Measurements from ENCODE around the gene CEP104. TPM values are rescaled to one million over a fixed set of nuclear protein-coding genes. Genes with fewer than 3 reads are reported as not detected.
A peak's percentile ranks its signal among the peaks of the same experiment; 100 is the strongest.

Gene CEP104
- polyA plus RNA-seq, 1 donor (not counting 4 experiments of a cell fraction or from before 2014, with no cell fraction given) = 35.7 TPM

GRCh38 chr1:3900150-3900968 is 43.3 kb upstream of the CEP104 start, which contains the start of gene C1orf174:
Gene C1orf174 (minus strand): TSS chr1:3900272. CDS start chr1:3900186, 86 bp downstream.
- Histone ChIP-seq H3K36me3 (ENCODE audit: control insufficient read depth in 2 of 2, extremely low read depth in 1 of 2, insufficient read depth in 2 of 2, low read length in 2 of 2) (peaks cover 0 to 2% of the 10 kb centered on the region in 2 experiments), H2AFZ (ENCODE audit: control insufficient read depth, low read length) (peak within 1 kb of the TSS; percentile 97), H3K4me1 (ENCODE audit: control insufficient read depth, extremely low read depth, insufficient read depth, low read length) (peaks cover 3% of the 10 kb centered on the region), H3K9me3 (ENCODE audit: control insufficient read depth, low read depth, low read length) (no peaks in the 10 kb centered on the region), H3K79me2 (ENCODE audit: control insufficient read depth, insufficient read depth, low read length) (peaks cover 47% of the 10 kb centered on the region), H3K27me3 (ENCODE audit: control insufficient read depth, extremely low read depth, insufficient read depth, low read length) (no peaks in the 10 kb centered on the region), H4K20me1 (ENCODE audit: control insufficient read depth, extremely low read depth, insufficient read depth, low read length) (peaks cover 10% of the 10 kb centered on the region), H3K4me3 (ENCODE audit: control insufficient read depth in 2 of 3, extremely low read depth in 1 of 3, insufficient read depth in 2 of 3, low read depth in 1 of 3, low read length in 3 of 3) (peak within 1 kb of the TSS; percentile 66 to 97 (median 73)), H3K9ac (ENCODE audit: control insufficient read depth, extremely low read depth, insufficient read depth, low read length) (peak within 1 kb of the TSS; percentile 86), H3K4me2 (ENCODE audit: control insufficient read depth, extremely low read depth, insufficient read depth, low read depth, low read length) (peak within 1 kb of the TSS; percentile 90), H3K27ac (ENCODE audit: control insufficient read depth, insufficient read depth, low read length) (peak within 1 kb of the TSS; percentile 84), H3K9me1 (ENCODE audit: control insufficient read depth, extremely low read depth, insufficient read depth, low read length) (no peaks in the 10 kb centered on the region)
- TF ChIP-seq, protein P1, sequence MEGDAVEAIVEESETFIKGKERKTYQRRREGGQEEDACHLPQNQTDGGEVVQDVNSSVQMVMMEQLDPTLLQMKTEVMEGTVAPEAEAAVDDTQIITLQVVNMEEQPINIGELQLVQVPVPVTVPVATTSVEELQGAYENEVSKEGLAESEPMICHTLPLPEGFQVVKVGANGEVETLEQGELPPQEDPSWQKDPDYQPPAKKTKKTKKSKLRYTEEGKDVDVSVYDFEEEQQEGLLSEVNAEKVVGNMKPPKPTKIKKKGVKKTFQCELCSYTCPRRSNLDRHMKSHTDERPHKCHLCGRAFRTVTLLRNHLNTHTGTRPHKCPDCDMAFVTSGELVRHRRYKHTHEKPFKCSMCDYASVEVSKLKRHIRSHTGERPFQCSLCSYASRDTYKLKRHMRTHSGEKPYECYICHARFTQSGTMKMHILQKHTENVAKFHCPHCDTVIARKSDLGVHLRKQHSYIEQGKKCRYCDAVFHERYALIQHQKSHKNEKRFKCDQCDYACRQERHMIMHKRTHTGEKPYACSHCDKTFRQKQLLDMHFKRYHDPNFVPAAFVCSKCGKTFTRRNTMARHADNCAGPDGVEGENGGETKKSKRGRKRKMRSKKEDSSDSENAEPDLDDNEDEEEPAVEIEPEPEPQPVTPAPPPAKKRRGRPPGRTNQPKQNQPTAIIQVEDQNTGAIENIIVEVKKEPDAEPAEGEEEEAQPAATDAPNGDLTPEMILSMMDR (optimal IDR thresholded peaks at IDR 0.05 in 1 of 3, IDR thresholded peaks at IDR 0.05 in 1 of 3, conservative IDR thresholded peaks at IDR 0.05 in 1 of 3; ENCODE audit: extremely low read depth in 1 of 3, insufficient read depth in 2 of 3, low read length in 3 of 3) = no peak
- TF ChIP-seq EZH2 (IDR thresholded peaks at IDR 0.05; ENCODE audit: low read length) = no peak
- dilution Hi-C loops (cut with MboI; ENCODE audit: extremely low pct_ligation_motif_present, low sequenced_read_pairs) = no loop called here
- DNase-seq (ENCODE audit: low read depth, low spot score) (peak; percentile 71), FAIRE-seq (peak; percentile 67)

GRCh38 chr1:3899754-3900149 is 42.7 kb upstream of the CEP104 start:
- Histone ChIP-seq H2AFZ (ENCODE audit: control insufficient read depth, low read length) (peak overlapping the region; percentile 72), H3K79me2 (ENCODE audit: control insufficient read depth, insufficient read depth, low read length) (peaks cover 53% of the 10 kb centered on the region)
- DNase-seq (ENCODE audit: low read depth, low spot score) = no peak

More at GRCh38 chr1:3899754-3900149, 42.7 kb upstream of the CEP104 start:
- no peaks in the 10 kb centered on the region for H3K9me1 ChIP-seq (ENCODE audit: control insufficient read depth, extremely low read depth, insufficient read depth, low read length)
- H3K27me3 ChIP-seq (ENCODE audit: control insufficient read depth, extremely low read depth, insufficient read depth, low read length) = no peaks in the 10 kb centered on the region
- H3K36me3 ChIP-seq (ENCODE audit: control insufficient read depth in 2 of 2, extremely low read depth in 1 of 2, insufficient read depth in 2 of 2, low read length in 2 of 2) = peaks cover 2% of the 10 kb centered on the region in 2 experiments
- peak overlapping the region; percentile 66 to 97 (median 73) for H3K4me3 ChIP-seq (ENCODE audit: control insufficient read depth in 2 of 3, extremely low read depth in 1 of 3, insufficient read depth in 2 of 3, low read depth in 1 of 3, low read length in 3 of 3)
- peaks cover 3% of the 10 kb centered on the region for H3K4me1 ChIP-seq (ENCODE audit: control insufficient read depth, extremely low read depth, insufficient read depth, low read length)
- dilution Hi-C loops (cut with MboI; ENCODE audit: extremely low pct_ligation_motif_present, low sequenced_read_pairs) = no loop called here
- peaks cover 12% of the 10 kb centered on the region for H4K20me1 ChIP-seq (ENCODE audit: control insufficient read depth, extremely low read depth, insufficient read depth, low read length)
- no peaks in the 10 kb centered on the region for H3K9me3 ChIP-seq (ENCODE audit: control insufficient read depth, low read depth, low read length)
- peak overlapping the region; percentile 84 for H3K27ac ChIP-seq (ENCODE audit: control insufficient read depth, insufficient read depth, low read length)
- FAIRE-seq = no peak
- TF ChIP-seq EZH2 (IDR thresholded peaks at IDR 0.05; ENCODE audit: low read length) = no peak
- TF ChIP-seq, protein P1 (optimal IDR thresholded peaks at IDR 0.05 in 1 of 3, IDR thresholded peaks at IDR 0.05 in 1 of 3, conservative IDR thresholded peaks at IDR 0.05 in 1 of 3; ENCODE audit: extremely low read depth in 1 of 3, insufficient read depth in 2 of 3, low read length in 3 of 3) = peak in 1 of 3 experiments; percentile 6
- H3K9ac ChIP-seq (ENCODE audit: control insufficient read depth, extremely low read depth, insufficient read depth, low read length) = peak overlapping the region; percentile 86
- peak overlapping the region; percentile 90 for H3K4me2 ChIP-seq (ENCODE audit: control insufficient read depth, extremely low read depth, insufficient read depth, low read depth, low read length)

Measured in keratinocyte (primary cell).